HEK293 (cell line): Measurements from ENCODE around the gene TUBGCP6.

Source experiments
- EGR2 ChIP-seq: fragments of 450-650 bp; formaldehyde crosslinking; IDR thresholded peaks from 2 replicates; pipeline ENCODE4 v1.5.1; 2016; ENCODE audit warnings: low read depth, missing biosample characterization, missing genetic modification characterization
- HOXD13 ChIP-seq: sonication (generic); formaldehyde crosslinking; IDR thresholded peaks from 2 replicates; pipeline ENCODE4 v1.8.0; 2022; ENCODE audit warnings: missing genetic modification reagents, borderline replicate concordance
- KLF1 ChIP-seq: fragments of 450-650 bp; formaldehyde crosslinking; IDR thresholded peaks from 2 replicates; pipeline ENCODE4 v1.5.1; 2016; ENCODE audit warnings: missing biosample characterization, missing genetic modification characterization
- SALL2 ChIP-seq: fragments of 450-650 bp; formaldehyde crosslinking; IDR thresholded peaks from 2 replicates; pipeline ENCODE4 v1.5.0; 2017; ENCODE audit warnings: missing biosample characterization, mild to moderate bottlenecking, missing genetic modification characterization, borderline replicate concordance
- SCRT2 ChIP-seq: fragments of 450-650 bp; formaldehyde crosslinking; IDR thresholded peaks from 2 replicates; pipeline ENCODE4 v1.5.1; 2016; ENCODE audit warnings: missing biosample characterization, missing genetic modification characterization
- SP7 ChIP-seq: fragments of 450-650 bp; formaldehyde crosslinking; IDR thresholded peaks from 2 replicates; pipeline ENCODE4 v1.5.1; 2016; ENCODE audit warnings: missing biosample characterization, missing genetic modification characterization
- WT1 ChIP-seq: fragments of 450-650 bp; formaldehyde crosslinking; IDR thresholded peaks from 2 replicates; pipeline ENCODE4 v1.5.1; 2016; ENCODE audit warnings: missing biosample characterization, missing genetic modification characterization
- YY2 ChIP-seq: fragments of 450-650 bp; formaldehyde crosslinking; IDR thresholded peaks from 2 replicates; pipeline ENCODE4 v1.5.1; 2016; ENCODE audit warnings: missing biosample characterization, missing genetic modification characterization
- ZBTB20 ChIP-seq: fragments of 450-650 bp; formaldehyde crosslinking; IDR thresholded peaks from 2 replicates; pipeline ENCODE4 v1.5.1; 2016; ENCODE audit warnings: missing biosample characterization, missing genetic modification characterization
- ZBTB8A ChIP-seq: fragments of 450-650 bp; formaldehyde crosslinking; IDR thresholded peaks from 2 replicates; pipeline ENCODE4 v1.5.1; 2016; ENCODE audit warnings: missing biosample characterization, missing genetic modification characterization
- ZFP37 ChIP-seq: fragments of 450-650 bp; formaldehyde crosslinking; IDR thresholded peaks from 2 replicates; pipeline ENCODE4 v1.5.1; 2016; ENCODE audit warnings: missing biosample characterization, missing genetic modification characterization
- ZNF132 ChIP-seq: fragments of 450-650 bp; formaldehyde crosslinking; IDR thresholded peaks from 2 replicates; pipeline ENCODE4 v1.5.1; 2017; ENCODE audit warnings: missing biosample characterization, missing genetic modification characterization, borderline replicate concordance
- ZNF140 ChIP-seq: fragments of 450-650 bp; formaldehyde crosslinking; IDR thresholded peaks from 2 replicates; pipeline ENCODE4 v1.5.1; 2016; ENCODE audit warnings: missing biosample characterization, missing genetic modification characterization
- ZNF16 ChIP-seq: fragments of 450-650 bp; formaldehyde crosslinking; IDR thresholded peaks from 2 replicates; pipeline ENCODE4 v1.5.1; 2016; ENCODE audit warnings: low read depth, missing biosample characterization, missing genetic modification characterization
- ZNF184 ChIP-seq: fragments of 450-650 bp; IDR thresholded peaks from 2 replicates; pipeline ENCODE4 v1.5.1; 2018; ENCODE audit warnings: missing biosample characterization, mild to moderate bottlenecking, missing genetic modification characterization
- ZNF266 ChIP-seq: fragments of 450-650 bp; formaldehyde crosslinking; IDR thresholded peaks from 2 replicates; pipeline ENCODE4 v1.5.1; 2016; ENCODE audit warnings: missing biosample characterization, missing genetic modification characterization, low read depth
- ZNF335 ChIP-seq: fragments of 450-650 bp; formaldehyde crosslinking; conservative IDR thresholded peaks from 2 replicates; pipeline ENCODE4 v1.5.1; 2016; ENCODE audit warnings: missing biosample characterization, missing genetic modification characterization
- ZNF341 ChIP-seq: fragments of 450-650 bp; formaldehyde crosslinking; IDR thresholded peaks from 2 replicates; pipeline ENCODE4; 2016; ENCODE audit warnings: low read depth, missing biosample characterization, missing genetic modification characterization
- ZNF350 ChIP-seq: fragments of 450-650 bp; formaldehyde crosslinking; IDR thresholded peaks from 2 replicates; pipeline ENCODE4 v1.5.0; 2017; ENCODE audit warnings: missing biosample characterization, mild to moderate bottlenecking, missing genetic modification characterization
- ZNF394 ChIP-seq: fragments of 450-650 bp; formaldehyde crosslinking; IDR thresholded peaks from 2 replicates; pipeline ENCODE4 v1.5.1; 2016; ENCODE audit warnings: missing biosample characterization, missing genetic modification characterization, mild to moderate bottlenecking, moderate library complexity, borderline replicate concordance
- ZNF521 ChIP-seq: fragments of 450-650 bp; formaldehyde crosslinking; IDR thresholded peaks from 2 replicates; pipeline ENCODE4 v1.5.1; 2017; ENCODE audit warnings: missing biosample characterization, mild to moderate bottlenecking, missing genetic modification characterization
- ZNF548 ChIP-seq: fragments of 450-650 bp; formaldehyde crosslinking; IDR thresholded peaks from 2 replicates; pipeline ENCODE4 v1.5.1; 2016; ENCODE audit warnings: missing biosample characterization, missing genetic modification characterization
- ZNF596 ChIP-seq: fragments of 450-650 bp; IDR thresholded peaks from 2 replicates; pipeline ENCODE4 v1.5.0; 2018; ENCODE audit warnings: missing biosample characterization, mild to moderate bottlenecking, missing genetic modification characterization, moderate library complexity
- ZNF600 ChIP-seq: fragments of 450-650 bp; formaldehyde crosslinking; IDR thresholded peaks from 2 replicates; pipeline ENCODE4 v1.5.1; 2016; ENCODE audit warnings: missing biosample characterization, missing genetic modification characterization
- ZNF623 ChIP-seq: fragments of 450-650 bp; formaldehyde crosslinking; IDR thresholded peaks from 2 replicates; pipeline ENCODE4 v1.5.1; 2016; ENCODE audit warnings: missing biosample characterization, missing genetic modification characterization
- ZNF701 ChIP-seq: fragments of 450-650 bp; formaldehyde crosslinking; IDR thresholded peaks from 2 replicates; pipeline ENCODE4 v1.5.1; 2016; ENCODE audit warnings: missing biosample characterization, missing genetic modification characterization
- ZNF76 ChIP-seq: fragments of 450-650 bp; formaldehyde crosslinking; IDR thresholded peaks from 2 replicates; pipeline ENCODE4; 2016; ENCODE audit warnings: low read depth, missing biosample characterization, missing genetic modification characterization, borderline replicate concordance
- ZNF776 ChIP-seq: fragments of 450-650 bp; formaldehyde crosslinking; IDR thresholded peaks from 2 replicates; pipeline ENCODE4 v1.5.0; 2017; ENCODE audit warnings: missing biosample characterization, missing genetic modification characterization, borderline replicate concordance
- ZNF785 ChIP-seq: fragments of 450-650 bp; formaldehyde crosslinking; IDR thresholded peaks from 2 replicates; pipeline ENCODE4 v1.5.1; 2016; ENCODE audit warnings: missing biosample characterization, missing genetic modification characterization
- ZNF792 ChIP-seq: fragments of 450-650 bp; formaldehyde crosslinking; IDR thresholded peaks from 2 replicates; pipeline ENCODE4 v1.5.1; 2016; ENCODE audit warnings: missing biosample characterization, missing genetic modification characterization
- ZSCAN23 ChIP-seq: fragments of 450-650 bp; formaldehyde crosslinking; IDR thresholded peaks from 2 replicates; pipeline ENCODE4 v1.5.1; 2016; ENCODE audit warnings: missing biosample characterization, missing genetic modification characterization
- ZSCAN30 ChIP-seq: fragments of 450-650 bp; IDR thresholded peaks from 2 replicates; pipeline ENCODE4 v1.5.1; 2018; ENCODE audit warnings: missing biosample characterization, mild to moderate bottlenecking, missing genetic modification characterization, moderate library complexity
- TF ChIP-seq, protein P1 (sequence below): fragments of 450-650 bp; formaldehyde crosslinking; IDR thresholded peaks from 2 replicates; pipeline ENCODE4 v1.5.1; 2017; ENCODE audit warnings: missing biosample characterization, mild to moderate bottlenecking, missing genetic modification characterization, moderate library complexity
- TF ChIP-seq, protein P2 (sequence below): fragments of 450-650 bp; formaldehyde crosslinking; IDR thresholded peaks from 2 replicates; pipeline ENCODE4 v1.5.1; 2016; ENCODE audit warnings: missing biosample characterization, missing genetic modification characterization
- TF ChIP-seq, protein P3 (sequence below): fragments of 450-650 bp; formaldehyde crosslinking; IDR thresholded peaks from 2 replicates; pipeline ENCODE4 v1.5.1; 2016; ENCODE audit warnings: missing biosample characterization, missing genetic modification characterization
- TF ChIP-seq, protein P4 (sequence below): fragments of 450-650 bp; formaldehyde crosslinking; IDR thresholded peaks from 2 replicates; pipeline ENCODE4 v1.5.1; 2017; ENCODE audit warnings: missing biosample characterization, missing genetic modification characterization

The TUBGCP6 gene

DNA sequence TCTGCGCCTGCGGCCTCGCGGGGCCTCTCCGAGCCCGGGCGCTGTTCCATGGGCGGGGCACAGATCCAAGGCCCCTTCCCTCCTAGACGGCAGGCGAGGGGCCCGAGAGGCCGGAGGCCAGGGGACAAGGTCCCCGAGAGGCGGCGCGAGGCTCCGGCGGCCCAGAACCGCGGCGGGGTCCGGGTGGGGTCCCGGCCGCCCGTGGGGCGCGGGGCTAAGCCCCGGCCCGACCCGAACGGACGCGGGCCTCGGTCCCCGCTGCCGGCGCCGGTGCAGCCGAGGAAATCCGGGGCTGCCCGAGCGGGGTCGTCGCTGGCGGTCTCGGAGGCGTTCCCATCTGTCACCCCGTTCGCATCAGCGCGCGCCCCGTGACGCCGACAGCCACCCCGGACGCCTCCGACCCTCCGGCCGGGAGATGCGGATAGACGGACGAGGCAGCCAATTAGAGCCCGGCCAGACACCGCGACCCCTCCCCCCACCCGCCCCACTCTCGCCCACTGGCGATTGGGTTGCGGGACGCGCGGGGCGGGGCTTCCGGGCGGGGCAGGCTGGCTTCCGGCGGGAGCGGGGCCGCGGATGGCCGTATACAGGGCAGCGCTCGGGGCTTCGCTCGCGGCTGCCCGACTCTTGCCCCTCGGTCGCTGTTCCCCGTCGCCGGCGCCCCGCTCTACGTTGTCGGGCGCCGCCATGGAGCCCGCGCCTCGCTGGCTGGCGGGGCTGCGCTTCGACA is 44.2 kb downstream of the TUBGCP6 start, which contains the start of gene SELENOO (continued):
- TF ChIP-seq ZNF623 (tag by site-specific recombination) = no peak
- TF ChIP-seq, protein P1, sequence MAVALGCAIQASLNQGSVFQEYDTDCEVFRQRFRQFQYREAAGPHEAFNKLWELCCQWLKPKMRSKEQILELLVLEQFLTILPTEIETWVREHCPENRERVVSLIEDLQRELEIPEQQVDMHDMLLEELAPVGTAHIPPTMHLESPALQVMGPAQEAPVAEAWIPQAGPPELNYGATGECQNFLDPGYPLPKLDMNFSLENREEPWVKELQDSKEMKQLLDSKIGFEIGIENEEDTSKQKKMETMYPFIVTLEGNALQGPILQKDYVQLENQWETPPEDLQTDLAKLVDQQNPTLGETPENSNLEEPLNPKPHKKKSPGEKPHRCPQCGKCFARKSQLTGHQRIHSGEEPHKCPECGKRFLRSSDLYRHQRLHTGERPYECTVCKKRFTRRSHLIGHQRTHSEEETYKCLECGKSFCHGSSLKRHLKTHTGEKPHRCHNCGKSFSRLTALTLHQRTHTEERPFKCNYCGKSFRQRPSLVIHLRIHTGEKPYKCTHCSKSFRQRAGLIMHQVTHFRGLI (tag by site-specific recombination) = no peak
- no peak for TF ChIP-seq HOXD13 (CRISPR knock-in tag)
- TF ChIP-seq ZNF792 (tag by site-specific recombination) = no peak
- no peak for TF ChIP-seq KLF1 (tag by site-specific recombination)
- no peak for TF ChIP-seq ZNF785 (tag by site-specific recombination)
- TF ChIP-seq, protein P2, sequence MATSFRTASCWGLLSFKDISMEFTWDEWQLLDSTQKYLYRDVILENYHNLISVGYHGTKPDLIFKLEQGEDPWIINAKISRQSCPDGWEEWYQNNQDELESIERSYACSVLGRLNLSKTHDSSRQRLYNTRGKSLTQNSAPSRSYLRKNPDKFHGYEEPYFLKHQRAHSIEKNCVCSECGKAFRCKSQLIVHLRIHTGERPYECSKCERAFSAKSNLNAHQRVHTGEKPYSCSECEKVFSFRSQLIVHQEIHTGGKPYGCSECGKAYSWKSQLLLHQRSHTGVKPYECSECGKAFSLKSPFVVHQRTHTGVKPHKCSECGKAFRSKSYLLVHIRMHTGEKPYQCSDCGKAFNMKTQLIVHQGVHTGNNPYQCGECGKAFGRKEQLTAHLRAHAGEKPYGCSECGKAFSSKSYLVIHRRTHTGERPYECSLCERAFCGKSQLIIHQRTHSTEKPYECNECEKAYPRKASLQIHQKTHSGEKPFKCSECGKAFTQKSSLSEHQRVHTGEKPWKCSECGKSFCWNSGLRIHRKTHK (tag by site-specific recombination) = no peak
- no peak for TF ChIP-seq ZNF394
- no peak for TF ChIP-seq ZBTB8A (tag by site-specific recombination)
- TF ChIP-seq EGR2 (tag by site-specific recombination) = peak; percentile 32; the same call in 1 of the 2 replicates
- TF ChIP-seq ZNF341 = no peak; the same call in 1 of the 2 replicates
- no peak for TF ChIP-seq ZBTB20
- no peak for TF ChIP-seq ZNF701 (tag by site-specific recombination)
- TF ChIP-seq ZFP37 (tag by site-specific recombination) = no peak
- no peak for TF ChIP-seq ZNF132 (tag by site-specific recombination)
- TF ChIP-seq ZNF776 (tag by site-specific recombination) = no peak
- TF ChIP-seq ZNF266 (tag by site-specific recombination) = no peak
- TF ChIP-seq YY2 (tag by site-specific recombination) = 0 out of 2 replicates have a peak, but pooled peaks have one; percentile 13
- 0 out of 2 replicates have a peak, but pooled peaks have one; percentile 7 for TF ChIP-seq ZNF335
- no peak for TF ChIP-seq ZNF76 (tag by site-specific recombination)
- 0 out of 2 replicates have a peak, but pooled peaks have one; percentile 53 for TF ChIP-seq ZSCAN30 (tag by site-specific recombination)
- TF ChIP-seq ZNF350 (tag by site-specific recombination) = no peak
- no peak for TF ChIP-seq ZNF596 (tag by site-specific recombination)
- TF ChIP-seq ZNF600 (tag by site-specific recombination) = no peak
- no peak for TF ChIP-seq ZNF140 (tag by site-specific recombination)
- TF ChIP-seq, protein P3, sequence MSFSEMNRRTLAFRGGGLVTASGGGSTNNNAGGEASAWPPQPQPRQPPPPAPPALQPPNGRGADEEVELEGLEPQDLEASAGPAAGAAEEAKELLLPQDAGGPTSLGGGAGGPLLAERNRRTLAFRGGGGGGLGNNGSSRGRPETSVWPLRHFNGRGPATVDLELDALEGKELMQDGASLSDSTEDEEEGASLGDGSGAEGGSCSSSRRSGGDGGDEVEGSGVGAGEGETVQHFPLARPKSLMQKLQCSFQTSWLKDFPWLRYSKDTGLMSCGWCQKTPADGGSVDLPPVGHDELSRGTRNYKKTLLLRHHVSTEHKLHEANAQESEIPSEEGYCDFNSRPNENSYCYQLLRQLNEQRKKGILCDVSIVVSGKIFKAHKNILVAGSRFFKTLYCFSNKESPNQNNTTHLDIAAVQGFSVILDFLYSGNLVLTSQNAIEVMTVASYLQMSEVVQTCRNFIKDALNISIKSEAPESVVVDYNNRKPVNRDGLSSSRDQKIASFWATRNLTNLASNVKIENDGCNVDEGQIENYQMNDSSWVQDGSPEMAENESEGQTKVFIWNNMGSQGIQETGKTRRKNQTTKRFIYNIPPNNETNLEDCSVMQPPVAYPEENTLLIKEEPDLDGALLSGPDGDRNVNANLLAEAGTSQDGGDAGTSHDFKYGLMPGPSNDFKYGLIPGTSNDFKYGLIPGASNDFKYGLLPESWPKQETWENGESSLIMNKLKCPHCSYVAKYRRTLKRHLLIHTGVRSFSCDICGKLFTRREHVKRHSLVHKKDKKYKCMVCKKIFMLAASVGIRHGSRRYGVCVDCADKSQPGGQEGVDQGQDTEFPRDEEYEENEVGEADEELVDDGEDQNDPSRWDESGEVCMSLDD (tag by site-specific recombination) = no peak
- no peak for TF ChIP-seq ZNF16 (tag by site-specific recombination)
- no peak for TF ChIP-seq ZNF521 (tag by site-specific recombination)
- TF ChIP-seq WT1 (tag by site-specific recombination) = no peak
- TF ChIP-seq, protein P4, sequence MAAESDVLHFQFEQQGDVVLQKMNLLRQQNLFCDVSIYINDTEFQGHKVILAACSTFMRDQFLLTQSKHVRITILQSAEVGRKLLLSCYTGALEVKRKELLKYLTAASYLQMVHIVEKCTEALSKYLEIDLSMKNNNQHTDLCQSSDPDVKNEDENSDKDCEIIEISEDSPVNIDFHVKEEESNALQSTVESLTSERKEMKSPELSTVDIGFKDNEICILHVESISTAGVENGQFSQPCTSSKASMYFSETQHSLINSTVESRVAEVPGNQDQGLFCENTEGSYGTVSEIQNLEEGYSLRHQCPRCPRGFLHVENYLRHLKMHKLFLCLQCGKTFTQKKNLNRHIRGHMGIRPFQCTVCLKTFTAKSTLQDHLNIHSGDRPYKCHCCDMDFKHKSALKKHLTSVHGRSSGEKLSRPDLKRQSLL (tag by site-specific recombination) = no peak
- no peak for TF ChIP-seq ZNF548 (tag by site-specific recombination)
- TF ChIP-seq SP7 (tag by site-specific recombination) = no peak
- TF ChIP-seq SALL2 (tag by site-specific recombination) = no peak
- TF ChIP-seq SCRT2 (tag by site-specific recombination) = no peak
- TF ChIP-seq ZSCAN23 (tag by site-specific recombination) = no peak
- no peak for TF ChIP-seq ZNF184 (tag by site-specific recombination)
